Effector memory CD4-positive, alpha-beta T cell (primary cell): ENCODE data around the gene LRRC15.

ENCODE experiments used
- DNase-seq, 3 donors: peaks; one replicate each; pipeline ENCODE4 v3.0.0-alpha.2; 2020
- H3K27ac ChIP-seq: 2 replicates; pipeline ENCODE4 v1.7.0; 2013; ENCODE audit warnings: mild to moderate bottlenecking, low read length, moderate library complexity; ENCODE audit not compliant: insufficient read depth, poor library complexity, severe bottlenecking
- H3K27me3 ChIP-seq: replicated peaks from 2 replicates; pipeline ENCODE4 v1.7.0; 2013; ENCODE audit warnings: mild to moderate bottlenecking, low read length; ENCODE audit not compliant: insufficient read depth, control insufficient read depth, poor library complexity, severe bottlenecking
- H3K36me3 ChIP-seq: 2 replicates; pipeline ENCODE4 v1.7.0; 2013; ENCODE audit warnings: mild to moderate bottlenecking, low read length, moderate library complexity; ENCODE audit not compliant: control insufficient read depth, insufficient read depth
- H3K4me1 ChIP-seq: 2 replicates; pipeline ENCODE4 v1.7.0; 2013; ENCODE audit warnings: low read length, mild to moderate bottlenecking; ENCODE audit not compliant: control insufficient read depth, insufficient read depth, poor library complexity, severe bottlenecking
- H3K4me3 ChIP-seq: 2 replicates; pipeline ENCODE4 v1.7.0; 2013; ENCODE audit warnings: low read length, low read depth, mild to moderate bottlenecking; ENCODE audit not compliant: insufficient read depth, poor library complexity, severe bottlenecking
- H3K9me3 ChIP-seq: 2 replicates; pipeline ENCODE4 v1.7.0; 2013; ENCODE audit warnings: mild to moderate bottlenecking, low read length, moderate library complexity; ENCODE audit not compliant: control insufficient read depth

The LRRC15 gene

DNA sequence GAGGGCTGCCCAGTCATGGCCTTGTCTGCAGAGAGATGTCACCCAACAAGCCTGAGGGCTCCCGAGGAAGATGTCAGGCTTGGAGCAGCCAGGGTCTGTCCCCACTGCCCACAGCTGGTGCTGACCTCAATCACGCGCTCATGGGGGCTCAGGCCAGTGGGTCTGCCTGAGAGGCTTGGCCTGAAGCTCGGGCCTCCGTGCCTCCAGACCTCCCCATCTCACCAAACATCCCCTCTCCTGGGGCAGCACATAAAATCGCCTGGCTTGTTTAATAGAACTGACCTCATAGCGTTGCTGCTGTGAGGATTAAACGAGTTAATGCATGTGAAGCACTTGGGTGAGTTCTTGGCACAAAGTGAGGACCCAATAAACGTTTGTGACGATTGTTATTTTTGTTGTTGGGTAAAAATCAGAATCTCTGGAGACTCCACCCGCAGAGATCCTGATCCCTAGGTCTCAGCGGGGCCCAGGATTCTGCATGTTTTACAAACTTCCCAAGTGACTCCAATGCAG, 3.5 kb downstream of the LRRC15 start:
- Histone ChIP-seq H3K4me1 (no peaks in the 10 kb centered on the region), H3K4me3 (no peak overlapping the region), H3K36me3 (no peaks in the 10 kb centered on the region), H3K9me3 (no peaks in the 10 kb centered on the region), H3K27ac (no peak overlapping the region), H3K27me3 (peaks cover 6% of the 10 kb centered on the region)
- DNase-seq: no peak

- no peak overlapping the region for H3K27ac ChIP-seq
- no peak overlapping the region for H3K4me3 ChIP-seq
- no peak for DNase-seq
- no peaks in the 10 kb centered on the region for H3K9me3 ChIP-seq
- peaks cover 6% of the 10 kb centered on the region for H3K27me3 ChIP-seq
- H3K36me3 ChIP-seq: no peaks in the 10 kb centered on the region
- no peaks in the 10 kb centered on the region for H3K4me1 ChIP-seq
Observed at GRCh38 chr3:194365526-194365925, 4.0 kb downstream of the LRRC15 start.

DNA sequence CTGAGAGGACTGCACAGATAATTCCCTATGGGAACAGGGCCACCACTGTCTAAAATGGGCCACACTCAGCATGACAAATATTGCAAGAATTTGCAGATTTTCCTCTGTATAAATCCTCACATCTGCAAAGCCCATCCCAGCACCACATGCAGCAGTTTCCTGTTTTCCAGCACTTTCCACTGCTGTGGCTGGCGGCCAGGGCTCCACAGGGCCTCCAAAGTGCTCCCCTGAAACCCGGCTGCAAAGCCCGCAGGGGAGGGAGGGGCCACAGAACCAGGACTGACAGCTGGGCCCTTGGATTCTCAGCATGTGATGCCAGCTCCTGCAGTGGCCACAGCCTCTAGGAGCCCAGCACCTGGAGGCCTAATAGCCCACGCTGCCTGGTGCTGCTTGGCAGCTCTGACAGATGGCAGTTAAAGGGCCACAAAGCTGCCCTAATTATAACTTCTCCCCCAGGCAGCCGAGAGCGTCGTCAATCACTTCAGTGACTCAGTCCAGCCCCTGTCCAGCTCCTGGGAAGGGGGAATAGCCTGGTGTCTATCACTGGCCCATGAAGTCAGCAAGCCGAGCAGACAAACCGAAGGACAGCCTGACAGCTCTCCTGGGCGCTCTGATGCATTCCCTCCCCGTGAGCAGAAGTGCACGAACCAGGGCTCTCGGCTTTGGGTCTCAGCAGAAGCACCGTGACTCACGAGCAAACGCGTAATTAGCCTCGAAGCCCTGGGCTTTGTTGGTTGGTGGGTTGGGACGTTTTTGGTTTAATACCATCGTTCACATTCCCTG, 4.7 kb downstream of the LRRC15 start:
- Histone ChIP-seq H3K4me1 (no peaks in the 10 kb centered on the region), H3K27ac (no peak overlapping the region), H3K36me3 (no peaks in the 10 kb centered on the region), H3K9me3 (no peaks in the 10 kb centered on the region), H3K27me3 (peaks cover 6% of the 10 kb centered on the region), H3K4me3 (no peak overlapping the region)
- DNase-seq: no peak

- peaks cover 6% of the 10 kb centered on the region for H3K27me3 ChIP-seq
- no peak overlapping the region for H3K27ac ChIP-seq
- H3K9me3 ChIP-seq: no peaks in the 10 kb centered on the region
- no peaks in the 10 kb centered on the region for H3K4me1 ChIP-seq
- H3K4me3 ChIP-seq: no peak overlapping the region
- no peaks in the 10 kb centered on the region for H3K36me3 ChIP-seq
- DNase-seq: no peak
Observed at GRCh38 chr3:194364314-194364651, 5.3 kb downstream of the LRRC15 start.

GRCh38 chr3:194360568-194360967, 9.0 kb downstream of the LRRC15 start:
- no peak for DNase-seq
- H3K9me3 ChIP-seq: no peaks in the 10 kb centered on the region
- no peak overlapping the region for H3K27ac ChIP-seq
- no peak overlapping the region for H3K4me3 ChIP-seq
- no peaks in the 10 kb centered on the region for H3K4me1 ChIP-seq
- no peaks in the 10 kb centered on the region for H3K36me3 ChIP-seq
- H3K27me3 ChIP-seq: no peaks in the 10 kb centered on the region

- Histone ChIP-seq H3K27ac (no peak overlapping the region), H3K36me3 (no peaks in the 10 kb centered on the region), H3K9me3 (no peaks in the 10 kb centered on the region), H3K4me3 (no peak overlapping the region), H3K27me3 (no peaks in the 10 kb centered on the region), H3K4me1 (no peaks in the 10 kb centered on the region)
- DNase-seq: no peak
Observed at GRCh38 chr3:194357681-194358080, 11.9 kb downstream of the LRRC15 start.

GRCh38 chr3:194355379-194355778, 14.2 kb downstream of the LRRC15 start:
- H3K27me3 ChIP-seq: no peaks in the 10 kb centered on the region
- H3K36me3 ChIP-seq: no peaks in the 10 kb centered on the region
- no peaks in the 10 kb centered on the region for H3K4me1 ChIP-seq
- no peaks in the 10 kb centered on the region for H3K9me3 ChIP-seq
- no peak overlapping the region for H3K27ac ChIP-seq
- no peak for DNase-seq
- H3K4me3 ChIP-seq: no peak overlapping the region

DNA sequence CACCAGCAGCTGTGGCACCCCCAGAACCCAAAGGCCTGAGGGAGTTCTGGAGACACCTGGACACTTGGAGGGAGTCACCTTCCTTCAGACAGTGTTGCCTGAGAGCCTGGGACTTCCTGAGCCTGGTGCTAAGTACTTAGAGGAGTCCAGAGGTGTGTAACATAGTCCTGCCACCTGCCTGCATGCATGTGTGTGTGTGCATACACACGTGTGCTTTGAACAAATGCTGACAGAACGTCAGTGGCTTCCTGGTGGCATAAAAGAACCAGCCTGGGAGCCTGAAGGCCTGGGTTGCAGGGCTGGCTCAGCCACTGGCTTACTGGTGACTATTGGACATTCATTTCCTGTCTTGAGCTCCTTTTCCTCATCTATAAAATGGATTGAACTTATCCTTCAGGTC, 15.2 kb downstream of the LRRC15 start:
- no peaks in the 10 kb centered on the region for H3K9me3 ChIP-seq
- H3K27ac ChIP-seq: no peak overlapping the region
- DNase-seq: no peak
- no peak overlapping the region for H3K4me3 ChIP-seq
- H3K36me3 ChIP-seq: no peaks in the 10 kb centered on the region
- no peaks in the 10 kb centered on the region for H3K4me1 ChIP-seq
- H3K27me3 ChIP-seq: no peaks in the 10 kb centered on the region

DNA sequence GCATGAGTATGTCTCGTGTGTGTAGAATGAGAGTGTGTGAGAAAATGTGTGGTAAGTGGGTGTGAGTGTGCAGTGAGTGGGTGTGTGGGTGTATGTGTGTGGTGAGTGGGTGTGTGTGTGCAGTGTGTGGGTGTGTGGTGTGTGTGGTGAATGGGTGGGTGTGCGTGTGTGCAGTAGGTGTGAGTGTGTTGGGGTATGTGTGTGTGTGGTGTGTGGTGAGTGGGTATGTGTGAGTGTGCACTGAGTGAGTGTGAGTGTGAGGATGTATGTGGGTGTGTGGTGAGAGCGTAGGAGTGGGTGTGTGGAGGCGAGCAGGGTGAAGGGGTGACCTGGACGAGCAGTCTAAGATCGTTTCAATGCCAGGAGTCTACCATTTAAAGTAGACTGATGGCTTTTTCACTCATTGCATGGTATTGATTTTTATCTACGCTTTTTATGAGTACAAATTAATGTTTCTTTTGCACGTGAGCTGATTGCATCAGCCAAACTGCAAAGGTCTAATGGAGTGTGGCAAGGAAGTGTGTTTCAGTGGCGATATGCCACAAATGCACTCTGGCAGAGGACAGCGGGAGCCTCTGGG, 16.8 kb downstream of the LRRC15 start:
- Histone ChIP-seq H3K27me3 (no peaks in the 10 kb centered on the region), H3K9me3 (no peaks in the 10 kb centered on the region), H3K4me1 (no peaks in the 10 kb centered on the region), H3K4me3 (no peak overlapping the region), H3K27ac (no peak overlapping the region), H3K36me3 (no peaks in the 10 kb centered on the region)
- no peak for DNase-seq

DNA sequence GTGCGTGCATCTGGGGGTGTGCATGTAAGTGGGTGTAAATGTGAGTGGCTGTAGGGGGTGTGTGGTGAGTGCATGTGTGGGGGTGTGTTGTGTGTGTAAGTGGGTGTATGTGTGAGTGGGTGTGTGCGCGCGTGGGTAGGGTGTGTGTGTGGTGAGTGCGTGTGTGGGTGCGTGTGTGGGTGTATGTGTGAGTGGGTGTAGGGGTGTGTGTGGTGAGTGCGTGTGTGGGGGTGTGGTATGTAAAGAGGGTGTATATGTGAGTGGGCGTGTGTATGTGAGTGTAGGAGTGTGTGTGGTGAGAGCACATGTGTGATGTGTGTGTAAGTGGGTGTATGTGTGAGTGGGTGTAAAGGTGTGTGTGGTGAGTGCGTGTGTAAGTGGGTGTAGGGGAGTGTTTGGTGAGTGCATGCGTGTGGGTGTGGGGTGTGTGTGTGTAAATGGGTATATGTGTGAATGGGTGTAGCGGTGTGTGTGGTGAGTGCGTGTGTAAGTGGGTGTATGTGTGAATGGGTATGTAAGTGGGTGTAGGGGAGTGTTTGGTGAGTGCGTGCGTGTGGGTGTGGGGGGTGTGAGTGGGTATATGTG, 17.5 kb downstream of the LRRC15 start:
- H3K27me3 ChIP-seq: no peaks in the 10 kb centered on the region
- no peak for DNase-seq

More for the DNA sequence above, 17.5 kb downstream of the LRRC15 start:
- Histone ChIP-seq H3K4me1 (no peaks in the 10 kb centered on the region), H3K9me3 (no peaks in the 10 kb centered on the region), H3K4me3 (no peak overlapping the region), H3K27ac (no peak overlapping the region), H3K36me3 (no peaks in the 10 kb centered on the region)
